Measurements from ENCODE around the gene SETX.

GRCh38 chr9:132364068-132364467 is 9.3 kb upstream of the SETX start:
- no peak for TF ChIP-seq SUZ12 (IDR thresholded peaks at IDR 0.05; ENCODE audit: unreplicated experiment)
- no peak for TF ChIP-seq ZBTB4 (CRISPR knock-in tag; IDR thresholded peaks at IDR 0.05)
- no peak for TF ChIP-seq ZZZ3 (IDR thresholded peaks at IDR 0.05; ENCODE audit: control insufficient read depth, insufficient read length, low read depth)
- TF ChIP-seq POLR2AphosphoS5 (IDR thresholded peaks at IDR 0.05; ENCODE audit: low read length) = no peak
- TF ChIP-seq EZH2 (IDR thresholded peaks at IDR 0.05; ENCODE audit: borderline replicate concordance, control insufficient read depth, low read depth, low read length) = no peak
- TF ChIP-seq MEF2B (IDR thresholded peaks at IDR 0.05; ENCODE audit: partially characterized antibody, poor library complexity, severe bottlenecking) = no peak
- no peak for TF ChIP-seq BMI1 (IDR thresholded peaks at IDR 0.05; ENCODE audit: borderline replicate concordance)
- no peak for TF ChIP-seq KDM1A (IDR thresholded peaks at IDR 0.05; ENCODE audit: borderline replicate concordance)
- TF ChIP-seq NR2C2 (IDR thresholded peaks at IDR 0.05; ENCODE audit: borderline replicate concordance, control insufficient read depth, insufficient read length, low read depth) = no peak
- TF ChIP-seq, protein P1, sequence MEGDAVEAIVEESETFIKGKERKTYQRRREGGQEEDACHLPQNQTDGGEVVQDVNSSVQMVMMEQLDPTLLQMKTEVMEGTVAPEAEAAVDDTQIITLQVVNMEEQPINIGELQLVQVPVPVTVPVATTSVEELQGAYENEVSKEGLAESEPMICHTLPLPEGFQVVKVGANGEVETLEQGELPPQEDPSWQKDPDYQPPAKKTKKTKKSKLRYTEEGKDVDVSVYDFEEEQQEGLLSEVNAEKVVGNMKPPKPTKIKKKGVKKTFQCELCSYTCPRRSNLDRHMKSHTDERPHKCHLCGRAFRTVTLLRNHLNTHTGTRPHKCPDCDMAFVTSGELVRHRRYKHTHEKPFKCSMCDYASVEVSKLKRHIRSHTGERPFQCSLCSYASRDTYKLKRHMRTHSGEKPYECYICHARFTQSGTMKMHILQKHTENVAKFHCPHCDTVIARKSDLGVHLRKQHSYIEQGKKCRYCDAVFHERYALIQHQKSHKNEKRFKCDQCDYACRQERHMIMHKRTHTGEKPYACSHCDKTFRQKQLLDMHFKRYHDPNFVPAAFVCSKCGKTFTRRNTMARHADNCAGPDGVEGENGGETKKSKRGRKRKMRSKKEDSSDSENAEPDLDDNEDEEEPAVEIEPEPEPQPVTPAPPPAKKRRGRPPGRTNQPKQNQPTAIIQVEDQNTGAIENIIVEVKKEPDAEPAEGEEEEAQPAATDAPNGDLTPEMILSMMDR (IDR thresholded peaks at IDR 0.05 in 2 of 3, conservative IDR thresholded peaks at IDR 0.05 in 1 of 3; ENCODE audit: control insufficient read depth in 2 of 3, extremely low read depth in 1 of 3, insufficient read depth in 1 of 3, low read depth in 3 of 3, low read length in 3 of 3) = no peak
- no peak for TF ChIP-seq SRF (IDR thresholded peaks at IDR 0.05; ENCODE audit: low read depth in 2 of 2, low read length in 2 of 2)

Data from GM12878 (cell line).